Prostate gland (tissue), 2 donors: ENCODE measurements around the gene BCAS3.

Source experiments
- CTCF ChIP-seq, 4 experiments: fragments of 200-600 bp in 2 of 4; fragments of 450-650 bp in 2 of 4; sonication (generic) in 2 of 4; IDR thresholded peaks; 1 replicate in 3 of 4; 2 replicates in 1 of 4; pipeline ENCODE4 v1.5.1; 2016 to 2019; ENCODE audit warnings: antibody characterized with exemption in 4 of 4, mild to moderate bottlenecking in 2 of 4, moderate library complexity in 2 of 4
- POLR2A ChIP-seq: fragments of 450-650 bp; IDR thresholded peaks from one replicate; pipeline ENCODE4 v1.6.1; 2016; ENCODE audit warnings: antibody characterized with exemption, mild to moderate bottlenecking
- POLR2AphosphoS5 ChIP-seq: sonication (generic); formaldehyde crosslinking; IDR thresholded peaks from one replicate; pipeline ENCODE4 v1.6.1; 2017; ENCODE audit warnings: antibody characterized with exemption

- TF ChIP-seq CTCF (IDR thresholded peaks at IDR 0.05) = no peak
- TF ChIP-seq POLR2A = no peak
- no peak for TF ChIP-seq POLR2AphosphoS5
These were observed 124.7 kb downstream of the BCAS3 start for GRCh38 chr17:60802377-60802776.
